ENCODE measurements around the gene SLC25A5. TPM values are rescaled to one million over a fixed set of nuclear protein-coding genes. Genes with fewer than 3 reads are reported as not detected.

Gene SLC25A5
- total RNA-seq, 4 donors from 2014 or later: 226 to 449 (median 361) TPM

GRCh38 chrX:119468551-119469312 is 488 bp downstream of the SLC25A5 start:
- peak; percentile 78 to 97 for DNase-seq (ENCODE audit: low spot score in 2 of 2)
- TF ChIP-seq POLR2A (IDR thresholded peaks at IDR 0.05) (no peak), CTCF (IDR thresholded peaks at IDR 0.05) (no peak)
- intact Hi-C loops (cut with DNase I; ENCODE audit: low total_unique reads): no loop called here
- peak overlapping the region; percentile 88 for H3K4me3 ChIP-seq (ENCODE audit: low read depth, poor library complexity, severe bottlenecking)
- 0 to 53% methylated on average over 8 to 51 of the region's 78 CpGs for WGBS, 2 donors

GRCh38 chrX:119469313-119469635 is 1.0 kb downstream of the SLC25A5 start:
- peak overlapping the region; percentile 6 for H3K4me3 ChIP-seq (ENCODE audit: low read depth, poor library complexity, severe bottlenecking)
- no peak for DNase-seq (ENCODE audit: low spot score in 2 of 2)
- TF ChIP-seq POLR2A (IDR thresholded peaks at IDR 0.05) (no peak), CTCF (IDR thresholded peaks at IDR 0.05) (no peak)
- intact Hi-C loops (cut with DNase I; ENCODE audit: low total_unique reads): no loop called here
- WGBS, 2 donors: 2 to 55% methylated on average over 7 to 8 of the region's 8 CpGs

- 76 to 86% methylated on average over 23 of the region's 23 CpGs for WGBS, 2 donors
- intact Hi-C loops (cut with DNase I; ENCODE audit: low total_unique reads): loop anchor here (5.0 kb wide), 1 partner anchor 127 kb away; no protein-coding TSS in a partner anchor
- TF ChIP-seq POLR2A (IDR thresholded peaks at IDR 0.05) (no peak), CTCF (IDR thresholded peaks at IDR 0.05) (no peak)
- DNase-seq (ENCODE audit: low spot score in 2 of 2): no peak
- H3K4me3 ChIP-seq (ENCODE audit: low read depth, poor library complexity, severe bottlenecking): no peak overlapping the region
These were observed 6.6 kb downstream of the SLC25A5 start for GRCh38 chrX:119474615-119475388.

GRCh38 chrX:119475389-119476101 is 7.3 kb downstream of the SLC25A5 start:
- no peak for TF ChIP-seq CTCF (IDR thresholded peaks at IDR 0.05)
- TF ChIP-seq POLR2A (IDR thresholded peaks at IDR 0.05): no peak
- intact Hi-C loops (cut with DNase I; ENCODE audit: low total_unique reads): no loop called here
- H3K4me3 ChIP-seq (ENCODE audit: low read depth, poor library complexity, severe bottlenecking): no peak overlapping the region
- peak in 1 of 2 donors; percentile 13 for DNase-seq (ENCODE audit: low spot score in 2 of 2)
- 67 to 71% methylated on average over 11 of the region's 11 CpGs for WGBS, 2 donors

GRCh38 chrX:119477812-119478232 is 9.6 kb downstream of the SLC25A5 start:
- H3K4me3 ChIP-seq (ENCODE audit: low read depth, poor library complexity, severe bottlenecking): no peak overlapping the region
- WGBS, 2 donors: 60% methylated on average over 3 of the region's 3 CpGs
- TF ChIP-seq CTCF (IDR thresholded peaks at IDR 0.05): no peak
- no peak for TF ChIP-seq POLR2A (IDR thresholded peaks at IDR 0.05)
- intact Hi-C loops (cut with DNase I; ENCODE audit: low total_unique reads): no loop called here
- DNase-seq (ENCODE audit: low spot score in 2 of 2): peak in 1 of 2 donors; percentile 29

Data from lower leg skin (tissue), 4 donors.